HL-60 (cell line): ENCODE measurements around the gene MYRIP.

Source experiments
- DNase-seq, 2 experiments: peaks; one replicate each; pipeline ENCODE4 v3.0.0-alpha.2; 2010 to 2020; ENCODE audit warnings: low read depth in 1 of 2, low spot score in 1 of 2
- H3K27ac ChIP-seq: fragments of 250-450 bp; sonication (Bioruptor Pico); replicated peaks from 2 replicates; pipeline ENCODE4 v1.5.1; 2020; ENCODE audit warnings: mild to moderate bottlenecking, moderate library complexity
- H3K27me3 ChIP-seq: fragments of 250-450 bp; sonication (Bioruptor Pico); 2 replicates; pipeline ENCODE4 v1.5.1; 2021; ENCODE audit warnings: mild to moderate bottlenecking, moderate library complexity; ENCODE audit not compliant: insufficient read depth, poor library complexity, severe bottlenecking
- H3K4me3 ChIP-seq: replicated peaks from 2 replicates; pipeline ENCODE4 v1.5.1; 2011; ENCODE audit warnings: mild to moderate bottlenecking, control low read depth, low read length; ENCODE audit not compliant: insufficient read depth
- GABPA ChIP-seq: IDR thresholded peaks from 2 replicates; pipeline ENCODE4 v1.6.1; 2012; ENCODE audit warnings: low read depth
- POLR2AphosphoS5 ChIP-seq: IDR thresholded peaks from 2 replicates; pipeline ENCODE4 v1.6.1; 2012; ENCODE audit warnings: low read depth
- SPI1 ChIP-seq: IDR thresholded peaks from 2 replicates; pipeline ENCODE4 v1.6.1; 2012; ENCODE audit warnings: low read depth, mild to moderate bottlenecking, borderline replicate concordance
- TF ChIP-seq, protein P1 (sequence below): IDR thresholded peaks from 2 replicates; pipeline ENCODE4 v1.6.1; 2012; ENCODE audit warnings: low read depth; ENCODE audit not compliant: insufficient replicate concordance
- TF ChIP-seq, protein P2 (sequence below): IDR thresholded peaks from one replicate; pipeline ENCODE4 v1.5.1; 2011; ENCODE audit warnings: low read length, control low read depth, inconsistent platforms; ENCODE audit not compliant: insufficient read depth

Gene MYRIP

DNA sequence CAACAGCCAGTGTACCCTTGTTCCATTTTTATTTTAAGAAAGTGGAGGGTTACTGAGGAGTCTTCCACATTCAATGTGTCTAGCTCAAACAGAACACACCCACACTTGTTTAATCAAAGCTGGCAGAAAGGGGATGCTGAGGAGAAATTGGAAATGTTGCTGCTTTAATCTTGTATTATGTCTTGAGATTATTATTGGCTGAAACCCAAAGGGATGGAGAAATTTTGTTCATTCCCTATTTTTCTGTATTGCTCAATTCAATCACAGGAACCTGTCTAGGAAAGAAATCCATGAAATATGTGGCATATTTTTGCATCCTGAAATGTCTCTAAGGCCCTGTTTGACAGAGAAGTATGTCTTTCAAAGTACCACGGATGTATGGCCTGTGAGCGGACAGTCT, 238.0 kb downstream of the MYRIP start:
- TF ChIP-seq GABPA: no peak
- no peak for TF ChIP-seq POLR2AphosphoS5
- TF ChIP-seq, protein P1, sequence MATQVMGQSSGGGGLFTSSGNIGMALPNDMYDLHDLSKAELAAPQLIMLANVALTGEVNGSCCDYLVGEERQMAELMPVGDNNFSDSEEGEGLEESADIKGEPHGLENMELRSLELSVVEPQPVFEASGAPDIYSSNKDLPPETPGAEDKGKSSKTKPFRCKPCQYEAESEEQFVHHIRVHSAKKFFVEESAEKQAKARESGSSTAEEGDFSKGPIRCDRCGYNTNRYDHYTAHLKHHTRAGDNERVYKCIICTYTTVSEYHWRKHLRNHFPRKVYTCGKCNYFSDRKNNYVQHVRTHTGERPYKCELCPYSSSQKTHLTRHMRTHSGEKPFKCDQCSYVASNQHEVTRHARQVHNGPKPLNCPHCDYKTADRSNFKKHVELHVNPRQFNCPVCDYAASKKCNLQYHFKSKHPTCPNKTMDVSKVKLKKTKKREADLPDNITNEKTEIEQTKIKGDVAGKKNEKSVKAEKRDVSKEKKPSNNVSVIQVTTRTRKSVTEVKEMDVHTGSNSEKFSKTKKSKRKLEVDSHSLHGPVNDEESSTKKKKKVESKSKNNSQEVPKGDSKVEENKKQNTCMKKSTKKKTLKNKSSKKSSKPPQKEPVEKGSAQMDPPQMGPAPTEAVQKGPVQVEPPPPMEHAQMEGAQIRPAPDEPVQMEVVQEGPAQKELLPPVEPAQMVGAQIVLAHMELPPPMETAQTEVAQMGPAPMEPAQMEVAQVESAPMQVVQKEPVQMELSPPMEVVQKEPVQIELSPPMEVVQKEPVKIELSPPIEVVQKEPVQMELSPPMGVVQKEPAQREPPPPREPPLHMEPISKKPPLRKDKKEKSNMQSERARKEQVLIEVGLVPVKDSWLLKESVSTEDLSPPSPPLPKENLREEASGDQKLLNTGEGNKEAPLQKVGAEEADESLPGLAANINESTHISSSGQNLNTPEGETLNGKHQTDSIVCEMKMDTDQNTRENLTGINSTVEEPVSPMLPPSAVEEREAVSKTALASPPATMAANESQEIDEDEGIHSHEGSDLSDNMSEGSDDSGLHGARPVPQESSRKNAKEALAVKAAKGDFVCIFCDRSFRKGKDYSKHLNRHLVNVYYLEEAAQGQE: no peak
- no peak for TF ChIP-seq SPI1
- TF ChIP-seq, protein P2, sequence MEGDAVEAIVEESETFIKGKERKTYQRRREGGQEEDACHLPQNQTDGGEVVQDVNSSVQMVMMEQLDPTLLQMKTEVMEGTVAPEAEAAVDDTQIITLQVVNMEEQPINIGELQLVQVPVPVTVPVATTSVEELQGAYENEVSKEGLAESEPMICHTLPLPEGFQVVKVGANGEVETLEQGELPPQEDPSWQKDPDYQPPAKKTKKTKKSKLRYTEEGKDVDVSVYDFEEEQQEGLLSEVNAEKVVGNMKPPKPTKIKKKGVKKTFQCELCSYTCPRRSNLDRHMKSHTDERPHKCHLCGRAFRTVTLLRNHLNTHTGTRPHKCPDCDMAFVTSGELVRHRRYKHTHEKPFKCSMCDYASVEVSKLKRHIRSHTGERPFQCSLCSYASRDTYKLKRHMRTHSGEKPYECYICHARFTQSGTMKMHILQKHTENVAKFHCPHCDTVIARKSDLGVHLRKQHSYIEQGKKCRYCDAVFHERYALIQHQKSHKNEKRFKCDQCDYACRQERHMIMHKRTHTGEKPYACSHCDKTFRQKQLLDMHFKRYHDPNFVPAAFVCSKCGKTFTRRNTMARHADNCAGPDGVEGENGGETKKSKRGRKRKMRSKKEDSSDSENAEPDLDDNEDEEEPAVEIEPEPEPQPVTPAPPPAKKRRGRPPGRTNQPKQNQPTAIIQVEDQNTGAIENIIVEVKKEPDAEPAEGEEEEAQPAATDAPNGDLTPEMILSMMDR: no peak

DNA sequence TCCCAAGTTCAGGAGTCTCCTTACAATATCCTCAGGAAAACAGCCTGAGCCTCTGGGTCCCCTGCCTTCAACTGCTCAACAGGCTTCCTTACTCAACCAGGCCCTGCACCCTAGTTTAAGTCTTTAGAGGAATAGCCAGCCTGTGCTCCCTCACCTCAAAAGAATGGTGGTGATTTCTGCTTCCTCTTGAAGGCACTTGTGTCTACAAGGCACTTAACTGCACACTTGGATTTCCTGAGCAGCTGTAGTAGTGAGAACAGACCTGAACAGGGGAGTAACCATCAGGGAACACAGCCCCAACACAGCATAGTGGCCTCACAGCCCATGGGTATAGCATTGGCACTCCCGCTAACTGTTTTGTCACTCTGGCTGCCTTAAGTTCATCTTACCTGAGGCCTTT, 244.3 kb downstream of the MYRIP start:
- no peak for DNase-seq
- TF ChIP-seq POLR2AphosphoS5 (no peak), GABPA (no peak), SPI1 (no peak)
- TF ChIP-seq, protein P1: no peak
- TF ChIP-seq, protein P2: no peak
- no peaks in the 10 kb centered on the region for H3K27me3 ChIP-seq

More for the DNA sequence above, 238.0 kb downstream of the MYRIP start:
- H3K27ac ChIP-seq: no peak overlapping the region
- no peak overlapping the region for H3K4me3 ChIP-seq
- no peaks in the 10 kb centered on the region for H3K27me3 ChIP-seq
- DNase-seq: no peak

DNA sequence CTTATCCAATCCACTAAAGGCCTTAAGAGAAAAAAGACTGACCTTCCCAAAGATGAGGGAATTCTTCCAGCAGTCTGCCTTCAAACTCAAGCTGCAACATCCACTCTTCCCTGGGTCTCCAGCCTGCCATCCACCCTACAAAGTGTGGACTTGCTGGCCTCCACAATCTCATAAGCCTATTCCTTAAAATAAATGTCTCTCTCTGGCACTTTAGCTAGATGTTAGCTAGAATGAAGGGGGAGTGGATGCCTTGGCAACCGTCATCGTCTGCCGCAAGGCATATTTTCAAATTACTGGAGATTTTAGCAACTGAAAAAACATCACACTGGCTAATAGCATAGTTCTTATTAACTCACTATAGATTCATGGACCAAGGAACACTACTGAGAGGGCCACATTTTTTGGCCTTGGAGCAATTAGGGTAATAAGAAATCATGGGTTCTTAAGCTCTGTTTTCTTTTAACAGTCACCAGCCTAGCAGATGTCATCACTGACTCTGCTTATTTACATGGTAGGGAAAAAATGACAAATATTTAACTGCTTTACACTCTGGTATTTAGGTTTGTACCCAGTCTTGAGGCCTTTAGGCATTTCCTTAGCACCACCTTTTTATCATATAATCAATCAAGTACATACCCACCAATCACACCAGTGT, 245.3 kb downstream of the MYRIP start:
- TF ChIP-seq GABPA (no peak), POLR2AphosphoS5 (no peak), SPI1 (no peak)
- TF ChIP-seq, protein P2: no peak
- TF ChIP-seq, protein P1: no peak
- H3K27ac ChIP-seq: no peak overlapping the region
- DNase-seq: no peak
- no peak overlapping the region for H3K4me3 ChIP-seq
- H3K27me3 ChIP-seq: no peaks in the 10 kb centered on the region

More for the DNA sequence above, 244.3 kb downstream of the MYRIP start:
- no peak overlapping the region for H3K4me3 ChIP-seq
- H3K27ac ChIP-seq: no peak overlapping the region
